SK-N-SH treated with all-trans-retinoic acid at 6 μM for 48 hours (cell line): ENCODE data around the gene NUP210.

Source experiments
- ATAC-seq: fragments of 200-7000 bp; cut with Tn5 transposase; 3 replicates; pipeline ENCODE4 v1.9.1; 2020; ENCODE audit warnings: mild to moderate bottlenecking, moderate library complexity
- BACH2 ChIP-seq: fragments of 250-450 bp; sonication (Bioruptor Pico); IDR thresholded peaks from 2 replicates; pipeline ENCODE4 v1.9.0; 2021; ENCODE audit warnings: mild to moderate bottlenecking, borderline replicate concordance
- CSDC2 ChIP-seq: fragments of 250-450 bp; sonication (Bioruptor Pico); IDR thresholded peaks from 2 replicates; pipeline ENCODE4 v1.5.0; 2020; ENCODE audit warnings: mild to moderate bottlenecking, moderate library complexity
- ESRRG ChIP-seq: fragments of 250-450 bp; sonication (Bioruptor Pico); IDR thresholded peaks from 2 replicates; pipeline ENCODE4 v1.6.1; 2021; ENCODE audit warnings: mild to moderate bottlenecking
- GLIS3 ChIP-seq: fragments of 250-450 bp; sonication (Bioruptor Pico); IDR thresholded peaks from 2 replicates; pipeline ENCODE4 v1.5.0; 2020; ENCODE audit warnings: mild to moderate bottlenecking, moderate library complexity
- ISL1 ChIP-seq: fragments of 250-450 bp; sonication (Bioruptor Pico); IDR thresholded peaks from 2 replicates; pipeline ENCODE4 v2.1.2; 2022; ENCODE audit warnings: mild to moderate bottlenecking, moderate library complexity
- OSR1 ChIP-seq: fragments of 250-450 bp; sonication (Bioruptor Pico); IDR thresholded peaks from 2 replicates; pipeline ENCODE4 v1.8.0; 2022; ENCODE audit warnings: moderate library complexity, mild to moderate bottlenecking, inconsistent platforms
- PPARA ChIP-seq: fragments of 250-450 bp; sonication (Bioruptor Pico); IDR thresholded peaks from 2 replicates; pipeline ENCODE4 v1.5.0; 2020; ENCODE audit warnings: mild to moderate bottlenecking, borderline replicate concordance
- RARB ChIP-seq: fragments of 250-450 bp; sonication (Bioruptor Pico); IDR thresholded peaks from 2 replicates; pipeline ENCODE4 v1.8.0; 2021; ENCODE audit warnings: mild to moderate bottlenecking, moderate library complexity
- SNAI2 ChIP-seq: fragments of 250-450 bp; sonication (Bioruptor Pico); IDR thresholded peaks from 2 replicates; pipeline ENCODE4 v1.5.0; 2020; ENCODE audit warnings: mild to moderate bottlenecking, moderate library complexity
- TOX ChIP-seq: fragments of 250-450 bp; sonication (Bioruptor Pico); IDR thresholded peaks from 2 replicates; pipeline ENCODE4 v1.8.0; 2021; ENCODE audit warnings: mild to moderate bottlenecking, moderate library complexity, borderline replicate concordance
- ZFP3 ChIP-seq: fragments of 250-450 bp; sonication (Bioruptor Pico); IDR thresholded peaks from 2 replicates; pipeline ENCODE4 v1.5.0; 2020; ENCODE audit warnings: mild to moderate bottlenecking, moderate library complexity
- ZNF565 ChIP-seq: fragments of 450-650 bp; formaldehyde crosslinking; conservative IDR thresholded peaks from 2 replicates; pipeline ENCODE4 v1.5.0; 2020; ENCODE audit warnings: low read depth, mild to moderate bottlenecking, moderate library complexity
- ZNF70 ChIP-seq: fragments of 450-650 bp; formaldehyde crosslinking; IDR thresholded peaks from 2 replicates; pipeline ENCODE4 v1.5.0; 2020; ENCODE audit warnings: mild to moderate bottlenecking, moderate library complexity
- ZNF8 ChIP-seq: fragments of 450-650 bp; formaldehyde crosslinking; IDR thresholded peaks from 2 replicates; pipeline ENCODE4 v1.5.0; 2020; ENCODE audit warnings: mild to moderate bottlenecking, moderate library complexity
- TF ChIP-seq, protein P1 (sequence below): fragments of 250-450 bp; sonication (Bioruptor Pico); IDR thresholded peaks from 2 replicates; pipeline ENCODE4 v1.8.0; 2021; ENCODE audit warnings: low read depth, mild to moderate bottlenecking, moderate library complexity, borderline replicate concordance
- TF ChIP-seq, protein P2 (sequence below): fragments of 250-450 bp; sonication (Bioruptor Pico); IDR thresholded peaks from 2 replicates; pipeline ENCODE4 v1.5.1; 2020; ENCODE audit warnings: low read depth, mild to moderate bottlenecking, moderate library complexity
- TF ChIP-seq, protein P3 (sequence below): fragments of 250-450 bp; sonication (Bioruptor Pico); IDR thresholded peaks from 2 replicates; pipeline ENCODE4 v1.5.0; 2020; ENCODE audit warnings: mild to moderate bottlenecking, moderate library complexity
- TF ChIP-seq, protein P4 (sequence below): fragments of 250-450 bp; sonication (Bioruptor Pico); IDR thresholded peaks from 2 replicates; pipeline ENCODE4 v1.5.1; 2021; ENCODE audit warnings: mild to moderate bottlenecking, moderate library complexity

NUP210 gene

DNA sequence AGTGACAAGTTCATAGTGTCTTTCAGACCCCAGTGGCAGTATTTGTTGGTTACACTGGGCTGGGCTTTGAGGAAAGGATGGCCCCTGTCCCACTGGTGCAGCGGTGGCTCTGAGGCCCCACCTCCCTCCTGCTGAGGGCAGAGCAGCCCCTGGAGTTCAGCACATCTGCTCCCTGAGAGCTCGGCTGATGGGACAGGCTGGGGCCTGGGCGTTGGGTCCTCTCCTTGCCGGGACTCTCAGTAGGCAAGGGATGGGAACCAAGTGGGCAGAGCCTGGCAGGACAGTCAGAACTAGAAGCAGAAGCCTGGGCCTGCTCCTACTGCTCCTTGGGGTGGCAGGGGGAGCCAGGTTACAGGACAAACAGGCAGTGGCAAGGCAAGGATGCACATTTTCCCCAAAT, 114.5 kb downstream of the NUP210 start (continued):
- no peak for TF ChIP-seq ISL1 (CRISPR knock-in tag)
- no peak for TF ChIP-seq CSDC2 (CRISPR knock-in tag)
- no peak for TF ChIP-seq PPARA (CRISPR knock-in tag)

DNA sequence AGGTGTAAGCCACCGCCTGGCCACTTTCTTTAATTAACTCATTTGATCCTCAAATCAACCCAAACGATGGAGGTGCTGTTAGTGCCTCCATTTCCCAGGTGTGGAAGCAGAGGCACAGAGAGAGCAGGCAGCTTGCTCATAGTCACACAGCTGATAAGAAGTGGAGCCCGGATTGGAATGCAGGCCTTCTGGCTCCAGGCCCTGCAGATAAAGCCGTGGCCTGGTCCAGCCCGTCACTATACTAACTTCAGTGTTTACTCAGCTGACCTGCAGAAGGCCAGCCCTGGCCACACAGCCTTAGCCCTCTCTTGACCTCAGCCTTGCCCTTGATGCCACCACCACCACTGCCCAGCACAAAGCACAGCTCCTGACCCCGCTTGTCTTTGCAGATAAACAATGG, 116.7 kb downstream of the NUP210 start:
- TF ChIP-seq, protein P1, sequence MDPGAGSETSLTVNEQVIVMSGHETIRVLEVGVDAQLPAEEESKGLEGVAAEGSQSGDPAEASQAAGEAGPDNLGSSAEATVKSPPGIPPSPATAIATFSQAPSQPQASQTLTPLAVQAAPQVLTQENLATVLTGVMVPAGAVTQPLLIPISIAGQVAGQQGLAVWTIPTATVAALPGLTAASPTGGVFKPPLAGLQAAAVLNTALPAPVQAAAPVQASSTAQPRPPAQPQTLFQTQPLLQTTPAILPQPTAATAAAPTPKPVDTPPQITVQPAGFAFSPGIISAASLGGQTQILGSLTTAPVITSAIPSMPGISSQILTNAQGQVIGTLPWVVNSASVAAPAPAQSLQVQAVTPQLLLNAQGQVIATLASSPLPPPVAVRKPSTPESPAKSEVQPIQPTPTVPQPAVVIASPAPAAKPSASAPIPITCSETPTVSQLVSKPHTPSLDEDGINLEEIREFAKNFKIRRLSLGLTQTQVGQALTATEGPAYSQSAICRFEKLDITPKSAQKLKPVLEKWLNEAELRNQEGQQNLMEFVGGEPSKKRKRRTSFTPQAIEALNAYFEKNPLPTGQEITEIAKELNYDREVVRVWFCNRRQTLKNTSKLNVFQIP (CRISPR knock-in tag) = no peak
- TF ChIP-seq, protein P2, sequence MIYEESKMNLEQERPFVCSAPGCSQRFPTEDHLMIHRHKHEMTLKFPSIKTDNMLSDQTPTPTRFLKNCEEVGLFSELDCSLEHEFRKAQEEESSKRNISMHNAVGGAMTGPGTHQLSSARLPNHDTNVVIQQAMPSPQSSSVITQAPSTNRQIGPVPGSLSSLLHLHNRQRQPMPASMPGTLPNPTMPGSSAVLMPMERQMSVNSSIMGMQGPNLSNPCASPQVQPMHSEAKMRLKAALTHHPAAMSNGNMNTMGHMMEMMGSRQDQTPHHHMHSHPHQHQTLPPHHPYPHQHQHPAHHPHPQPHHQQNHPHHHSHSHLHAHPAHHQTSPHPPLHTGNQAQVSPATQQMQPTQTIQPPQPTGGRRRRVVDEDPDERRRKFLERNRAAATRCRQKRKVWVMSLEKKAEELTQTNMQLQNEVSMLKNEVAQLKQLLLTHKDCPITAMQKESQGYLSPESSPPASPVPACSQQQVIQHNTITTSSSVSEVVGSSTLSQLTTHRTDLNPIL (CRISPR knock-in tag) = no peak
- TF ChIP-seq RARB (CRISPR knock-in tag) (no peak), ZFP3 (CRISPR knock-in tag) (no peak), ZNF8 (no peak)
- TF ChIP-seq, protein P3, sequence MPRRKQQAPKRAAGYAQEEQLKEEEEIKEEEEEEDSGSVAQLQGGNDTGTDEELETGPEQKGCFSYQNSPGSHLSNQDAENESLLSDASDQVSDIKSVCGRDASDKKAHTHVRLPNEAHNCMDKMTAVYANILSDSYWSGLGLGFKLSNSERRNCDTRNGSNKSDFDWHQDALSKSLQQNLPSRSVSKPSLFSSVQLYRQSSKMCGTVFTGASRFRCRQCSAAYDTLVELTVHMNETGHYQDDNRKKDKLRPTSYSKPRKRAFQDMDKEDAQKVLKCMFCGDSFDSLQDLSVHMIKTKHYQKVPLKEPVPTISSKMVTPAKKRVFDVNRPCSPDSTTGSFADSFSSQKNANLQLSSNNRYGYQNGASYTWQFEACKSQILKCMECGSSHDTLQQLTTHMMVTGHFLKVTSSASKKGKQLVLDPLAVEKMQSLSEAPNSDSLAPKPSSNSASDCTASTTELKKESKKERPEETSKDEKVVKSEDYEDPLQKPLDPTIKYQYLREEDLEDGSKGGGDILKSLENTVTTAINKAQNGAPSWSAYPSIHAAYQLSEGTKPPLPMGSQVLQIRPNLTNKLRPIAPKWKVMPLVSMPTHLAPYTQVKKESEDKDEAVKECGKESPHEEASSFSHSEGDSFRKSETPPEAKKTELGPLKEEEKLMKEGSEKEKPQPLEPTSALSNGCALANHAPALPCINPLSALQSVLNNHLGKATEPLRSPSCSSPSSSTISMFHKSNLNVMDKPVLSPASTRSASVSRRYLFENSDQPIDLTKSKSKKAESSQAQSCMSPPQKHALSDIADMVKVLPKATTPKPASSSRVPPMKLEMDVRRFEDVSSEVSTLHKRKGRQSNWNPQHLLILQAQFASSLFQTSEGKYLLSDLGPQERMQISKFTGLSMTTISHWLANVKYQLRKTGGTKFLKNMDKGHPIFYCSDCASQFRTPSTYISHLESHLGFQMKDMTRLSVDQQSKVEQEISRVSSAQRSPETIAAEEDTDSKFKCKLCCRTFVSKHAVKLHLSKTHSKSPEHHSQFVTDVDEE (CRISPR knock-in tag) = no peak
- no peak for ATAC-seq

DNA sequence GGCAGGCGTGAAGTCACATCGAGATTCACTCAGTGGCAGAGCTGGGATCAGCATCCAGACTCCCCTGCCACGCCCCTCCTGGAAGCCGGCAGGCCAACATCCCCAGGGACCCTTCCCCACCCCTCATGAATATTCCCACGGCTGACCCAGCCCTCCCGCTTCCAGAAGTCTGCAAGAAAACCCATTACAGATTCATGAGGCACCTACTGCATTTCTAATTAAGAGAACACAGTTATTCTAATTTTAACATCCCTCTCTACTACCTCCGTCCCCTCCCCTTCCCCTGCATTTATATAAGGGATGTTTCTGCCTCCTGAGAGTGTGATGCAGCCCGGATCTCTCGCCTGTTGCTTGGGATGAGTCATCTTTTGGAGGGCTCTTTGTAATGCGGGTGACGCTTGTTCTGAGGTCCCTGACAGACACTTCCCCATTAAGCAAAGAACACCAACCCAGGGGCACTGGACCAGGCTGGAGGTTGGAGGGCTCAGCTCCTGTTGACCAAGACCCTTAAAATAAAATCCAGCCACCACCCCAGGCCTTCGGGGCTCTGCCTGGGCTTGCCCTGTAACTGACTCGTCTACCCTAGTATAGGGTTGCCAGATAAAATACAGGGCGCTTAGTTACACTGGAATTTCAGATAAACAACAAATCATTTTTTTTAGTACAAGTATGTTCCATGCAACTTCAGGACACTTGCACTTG, 118.7 kb downstream of the NUP210 start:
- ATAC-seq = peak; percentile 86

More for the DNA sequence above, 118.7 kb downstream of the NUP210 start:
- TF ChIP-seq ZNF565 (no peak), ESRRG (CRISPR knock-in tag) (no peak), PPARA (CRISPR knock-in tag) (no peak), ZFP3 (CRISPR knock-in tag) (no peak), TOX (CRISPR knock-in tag) (no peak), OSR1 (CRISPR knock-in tag) (no peak), SNAI2 (CRISPR knock-in tag) (no peak), ZNF70 (no peak), BACH2 (CRISPR knock-in tag) (no peak), GLIS3 (CRISPR knock-in tag) (no peak)
- TF ChIP-seq, protein P2 (CRISPR knock-in tag) = no peak
- TF ChIP-seq, protein P3 (CRISPR knock-in tag) = no peak
- TF ChIP-seq, protein P4, sequence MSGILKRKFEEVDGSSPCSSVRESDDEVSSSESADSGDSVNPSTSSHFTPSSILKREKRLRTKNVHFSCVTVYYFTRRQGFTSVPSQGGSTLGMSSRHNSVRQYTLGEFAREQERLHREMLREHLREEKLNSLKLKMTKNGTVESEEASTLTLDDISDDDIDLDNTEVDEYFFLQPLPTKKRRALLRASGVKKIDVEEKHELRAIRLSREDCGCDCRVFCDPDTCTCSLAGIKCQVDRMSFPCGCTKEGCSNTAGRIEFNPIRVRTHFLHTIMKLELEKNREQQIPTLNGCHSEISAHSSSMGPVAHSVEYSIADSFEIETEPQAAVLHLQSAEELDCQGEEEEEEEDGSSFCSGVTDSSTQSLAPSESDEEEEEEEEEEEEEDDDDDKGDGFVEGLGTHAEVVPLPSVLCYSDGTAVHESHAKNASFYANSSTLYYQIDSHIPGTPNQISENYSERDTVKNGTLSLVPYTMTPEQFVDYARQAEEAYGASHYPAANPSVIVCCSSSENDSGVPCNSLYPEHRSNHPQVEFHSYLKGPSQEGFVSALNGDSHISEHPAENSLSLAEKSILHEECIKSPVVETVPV (CRISPR knock-in tag) = no peak
